Endothelial cell (in vitro differentiated cells): ENCODE results near the gene NONO. TPM values are rescaled to one million over a fixed set of nuclear protein-coding genes. Genes with fewer than 3 reads are reported as not detected.

ENCODE experiments used
- DNase-seq: peaks from one replicate; pipeline ENCODE4 v3.0.0; 2021; ENCODE audit warnings: low spot score
- H3K27ac Mint-ChIP-seq: one replicate; pipeline ENCODE4 v1.8.0; 2021; ENCODE audit warnings: mixed read lengths, inconsistent platforms; ENCODE audit not compliant: unreplicated experiment
- H3K27me3 Mint-ChIP-seq: one replicate; pipeline ENCODE4 v1.8.0; 2021; ENCODE audit warnings: mild to moderate bottlenecking, moderate library complexity, mixed read lengths, inconsistent platforms; ENCODE audit not compliant: unreplicated experiment
- H3K36me3 Mint-ChIP-seq: one replicate; pipeline ENCODE4 v1.8.0; 2021; ENCODE audit warnings: mild to moderate bottlenecking, low read depth, mixed read lengths, inconsistent platforms; ENCODE audit not compliant: unreplicated experiment
- H3K4me1 Mint-ChIP-seq: one replicate; pipeline ENCODE4 v1.8.0; 2021; ENCODE audit warnings: mild to moderate bottlenecking, mixed read lengths, inconsistent platforms; ENCODE audit not compliant: unreplicated experiment
- H3K4me3 Mint-ChIP-seq: one replicate; pipeline ENCODE4 v1.8.0; 2021; ENCODE audit warnings: mild to moderate bottlenecking, mixed read lengths, inconsistent platforms; ENCODE audit not compliant: unreplicated experiment
- H3K9me3 Mint-ChIP-seq: one replicate; pipeline ENCODE4 v1.8.0; 2021; ENCODE audit warnings: mixed read lengths, inconsistent platforms; ENCODE audit not compliant: unreplicated experiment
- CTCF ChIP-seq: fragments of 200-600 bp; sonication (generic); IDR thresholded peaks from one replicate; pipeline ENCODE4 v1.5.0; 2021; ENCODE audit warnings: antibody characterized with exemption; ENCODE audit not compliant: unreplicated experiment
- long read RNA-seq: library from polyadenylated mRNA; unstranded; transcript quantifications from one replicate; pipeline ENCODE4 v2.0.0, GENCODE V29; 2020; ENCODE audit not compliant: unreplicated experiment
- total RNA-seq: library from RNA; stranded (reverse); fragmentation: NEBNext Ultra II Directional; extraction: Animal tissue kit (Norgen Biotek cat#: 25700); gene quantifications from one replicate; pipeline ENCODE4 v1.2.1, GENCODE V29; 2021; ENCODE audit not compliant: unreplicated experiment

NONO gene
- total RNA-seq: 549 TPM
- long read RNA-seq, transcript NONO-201 (12 exons, 2,713 nt): major isoform, 198 of 289 reads
- long read RNA-seq, transcript NONO-202 (11 exons, 2,606 nt): minor isoform, 31 of 289 reads
- long read RNA-seq, transcript NONO-203 (13 exons, 1,921 nt): minor isoform, 7 of 289 reads
- long read RNA-seq, partial matches to known transcripts: 31 of 289 reads
- long read RNA-seq, other reads (novel, unspliced or antisense): 21 of 289 reads

GRCh38 chrX:71283403-71284143 is at the start of gene NONO:
Gene NONO (plus strand): TSS chrX:71283635. CDS start chrX:71290638, 7,003 bp downstream.
- H3K4me3 Mint-ChIP-seq: peak within 1 kb of the TSS; percentile 97
- H3K4me1 Mint-ChIP-seq: no peaks in the 10 kb centered on the region
- no peaks in the 10 kb centered on the region for H3K36me3 Mint-ChIP-seq
- peaks cover 5% of the 10 kb centered on the region for H3K27me3 Mint-ChIP-seq
- no peaks in the 10 kb centered on the region for H3K9me3 Mint-ChIP-seq
- H3K27ac Mint-ChIP-seq: peak within 1 kb of the TSS; percentile 98
- peak; percentile 79 for DNase-seq
- TF ChIP-seq CTCF: no peak

- H3K27ac Mint-ChIP-seq: no peak overlapping the region
Observed at GRCh38 chrX:71235482-71235881, 48.0 kb upstream of the NONO start.

GRCh38 chrX:71236836-71237235 is 46.6 kb upstream of the NONO start:
- Mint-ChIP-seq H3K9me3 (no peaks in the 10 kb centered on the region), H3K27me3 (no peaks in the 10 kb centered on the region), H3K4me1 (no peaks in the 10 kb centered on the region), H3K36me3 (peaks cover 26% of the 10 kb centered on the region), H3K4me3 (no peak overlapping the region), H3K27ac (no peak overlapping the region)
- no peak for DNase-seq
- no peak for TF ChIP-seq CTCF

More at GRCh38 chrX:71235482-71235881, 48.0 kb upstream of the NONO start:
- Mint-ChIP-seq H3K36me3 (peaks cover 12% of the 10 kb centered on the region), H3K9me3 (no peaks in the 10 kb centered on the region), H3K4me3 (no peak overlapping the region), H3K27me3 (no peaks in the 10 kb centered on the region), H3K4me1 (no peaks in the 10 kb centered on the region)
- no peak for TF ChIP-seq CTCF
- no peak for DNase-seq

GRCh38 chrX:71239781-71240180 is 43.7 kb upstream of the NONO start:
- peaks cover 38% of the 10 kb centered on the region for H3K36me3 Mint-ChIP-seq

More at GRCh38 chrX:71239781-71240180, 43.7 kb upstream of the NONO start:
- Mint-ChIP-seq H3K27me3 (no peaks in the 10 kb centered on the region), H3K4me3 (no peak overlapping the region), H3K27ac (no peak overlapping the region), H3K4me1 (no peaks in the 10 kb centered on the region), H3K9me3 (no peaks in the 10 kb centered on the region)
- no peak for DNase-seq
- TF ChIP-seq CTCF: no peak
